Stimulated activated CD8-positive, alpha-beta memory T cell treated with anti-CD3 and anti-CD28 coated beads, Interleukin-7, amount 100 ng/mL, for 1 hour (primary cell): ENCODE results near the gene TMEM45B.
"Not testable (repeated sequence)": the region's sequence is repeated elsewhere in the genome, so short reads cannot be mapped to it uniquely, and the experiment has no call there.

Source experiments
- DNase-seq, 2 donors: peaks; one replicate each; pipeline ENCODE4 v3.0.0-alpha.2; 2020; ENCODE audit warnings: low read depth in 2 of 2

The TMEM45B gene

DNA sequence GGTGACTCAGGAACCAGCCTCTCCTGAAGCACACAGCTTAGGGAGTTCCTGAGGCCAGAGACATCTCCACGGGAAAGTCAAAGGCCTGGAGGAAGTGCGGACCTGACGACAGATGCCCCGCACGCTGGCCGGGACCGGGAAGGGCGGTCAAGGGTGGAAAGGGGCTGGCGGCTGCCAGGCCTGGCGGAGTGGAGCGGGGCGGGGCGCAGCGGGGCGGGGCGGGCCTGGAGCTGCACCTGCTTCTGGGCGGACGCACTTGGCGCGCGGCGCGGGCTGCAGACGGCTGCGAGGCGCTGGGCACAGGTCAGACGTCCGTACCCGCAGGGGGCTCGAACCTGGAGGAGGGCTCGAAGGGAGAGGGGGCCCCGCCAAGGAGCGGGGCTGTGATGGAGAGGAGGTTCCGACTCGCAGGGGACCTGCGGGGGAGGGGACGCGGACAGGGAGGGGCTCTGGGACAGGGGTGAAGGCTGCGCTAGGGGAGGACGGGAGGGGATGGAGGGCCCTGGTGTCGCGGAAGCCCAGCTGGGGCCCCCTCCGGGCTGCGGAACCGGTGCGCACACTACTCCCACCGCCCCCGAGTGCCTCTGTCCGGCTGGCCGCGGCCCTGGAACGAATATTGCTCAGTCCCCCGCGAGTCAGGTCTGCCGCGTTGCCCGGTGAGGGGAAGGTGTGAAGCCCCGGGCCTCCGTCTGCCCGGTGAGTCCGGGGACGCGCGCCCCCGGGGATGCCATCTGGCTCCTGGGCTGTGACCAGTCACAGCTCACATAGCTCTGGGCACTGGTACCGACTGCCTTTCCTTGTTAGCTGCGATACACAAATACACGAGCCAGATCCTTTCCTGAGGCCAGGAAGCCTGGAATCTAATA, at the start of gene TMEM45B:
TSS of gene TMEM45B (plus strand) at position 253 of the 866 bp plus-strand sequence. CDS start 36,635 bp downstream, outside the sequence.
- no peak for DNase-seq

DNA sequence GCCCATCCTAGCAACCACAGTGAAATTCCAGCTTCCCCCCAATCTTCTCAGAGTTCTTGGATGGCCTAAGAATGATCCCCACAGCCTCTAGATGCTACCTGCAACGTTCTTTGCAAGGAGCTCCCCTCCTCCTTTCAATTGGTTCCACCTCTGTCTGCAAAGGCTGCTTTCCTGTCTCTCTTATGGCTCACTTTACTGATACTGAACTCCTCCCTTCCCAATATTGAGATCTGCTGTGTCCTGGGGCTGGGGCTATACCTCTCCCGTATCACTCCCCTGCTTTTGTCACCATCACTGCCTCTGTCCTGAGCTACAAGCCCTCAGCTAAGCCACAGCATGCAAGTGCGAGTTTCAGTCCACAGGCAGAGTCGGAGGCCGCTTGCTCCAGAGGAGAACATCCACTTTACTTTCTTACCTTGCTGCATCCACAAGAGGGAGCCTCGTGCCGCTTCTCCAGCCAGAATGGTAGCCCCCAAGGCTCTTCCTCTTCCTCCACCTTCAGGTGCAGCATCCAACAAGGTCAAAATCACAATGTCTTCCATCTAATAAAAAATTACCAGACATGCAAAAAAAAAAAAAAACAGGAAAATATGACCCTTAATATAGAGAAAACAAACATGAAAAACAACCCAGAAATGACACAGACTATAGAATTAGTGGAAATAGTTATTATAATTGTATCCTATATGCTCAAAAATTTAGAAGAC, 48.6 kb upstream of the TMEM45B start:
- no peak for DNase-seq

- no peak for DNase-seq
Measured at GRCh38 chr11:129767827-129768226, 47.8 kb upstream of the TMEM45B start.

DNA sequence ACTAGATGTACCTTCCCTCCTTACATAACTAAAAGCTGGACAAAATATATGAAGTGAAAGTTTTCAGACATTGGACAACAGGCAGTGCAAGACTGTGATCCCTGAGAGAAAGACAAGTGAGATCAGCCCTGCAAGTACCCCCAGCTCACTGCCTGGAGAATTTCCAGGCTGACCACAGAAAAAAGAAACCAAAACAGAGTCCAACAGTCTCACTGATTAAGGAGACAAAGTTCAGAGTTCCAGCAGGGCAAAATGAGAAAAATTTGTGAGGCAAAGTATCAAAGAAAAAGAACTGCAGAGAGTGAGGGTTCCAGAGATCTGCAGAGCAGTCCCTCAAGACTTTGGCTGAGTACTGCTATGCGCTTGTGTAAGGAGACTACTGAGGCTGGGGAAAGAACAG, 47.3 kb upstream of the TMEM45B start:
- no peak for DNase-seq

GRCh38 chr11:129769059-129769458, 46.6 kb upstream of the TMEM45B start:
- no peak for DNase-seq

GRCh38 chr11:129770993-129771392, 44.7 kb upstream of the TMEM45B start:
- no peak for DNase-seq

GRCh38 chr11:129771456-129771855, 44.2 kb upstream of the TMEM45B start:
- not testable (repeated sequence) for DNase-seq

GRCh38 chr11:129778877-129779276, 36.8 kb upstream of the TMEM45B start:
- DNase-seq, result no peak

DNA sequence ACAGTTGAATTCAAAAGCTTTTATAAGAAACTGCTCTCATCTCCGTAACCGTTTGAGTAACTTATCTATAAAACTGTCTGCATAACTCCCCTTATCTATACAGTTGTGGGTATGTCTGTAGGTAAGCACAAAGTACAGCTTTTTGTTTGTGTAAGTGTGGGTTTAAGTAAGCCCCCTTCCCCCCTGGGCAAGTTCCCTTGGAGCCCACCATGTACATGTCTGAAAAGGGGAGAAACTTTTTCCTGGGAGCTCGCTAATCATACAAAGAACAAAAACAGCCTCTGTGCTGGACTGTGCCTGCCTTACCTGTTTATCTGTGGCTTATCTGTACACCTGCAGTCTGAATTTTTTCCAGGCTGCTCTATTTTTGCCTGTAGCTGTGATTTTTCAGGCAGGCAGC, 36.3 kb upstream of the TMEM45B start:
- DNase-seq, result no peak

DNA sequence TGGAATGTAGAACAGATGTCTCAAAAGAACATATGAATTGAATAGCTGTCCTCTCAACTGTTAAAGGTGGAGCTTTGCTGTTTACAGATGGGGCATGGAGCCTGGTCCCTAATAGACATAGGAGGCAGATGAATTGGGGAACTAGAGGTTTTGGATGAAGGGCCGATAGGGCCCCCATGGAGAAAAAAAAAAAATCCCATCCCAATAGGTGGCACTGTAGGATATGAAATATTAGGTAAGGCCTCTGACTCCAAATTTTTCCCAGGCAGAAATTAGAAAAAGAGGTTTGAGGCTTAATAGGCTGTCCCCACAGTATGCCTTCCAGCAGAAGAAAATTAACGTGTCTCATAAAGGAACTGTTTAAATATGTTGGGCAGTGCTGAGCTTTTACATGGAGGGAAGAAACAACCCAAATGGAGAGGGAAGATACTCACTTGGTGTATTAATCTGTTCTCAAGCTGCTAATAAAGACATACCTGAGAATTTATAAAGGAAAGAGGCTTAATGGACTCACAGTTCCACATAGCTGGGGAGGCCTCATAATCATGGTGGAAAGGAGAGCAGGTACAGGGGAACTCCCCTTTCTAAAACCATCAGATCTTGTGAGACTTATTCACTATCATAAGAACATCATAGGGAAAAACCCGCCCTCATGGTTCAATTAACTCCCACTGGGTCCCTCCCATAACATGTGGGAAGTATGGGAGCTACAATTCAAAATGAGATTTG, 30.1 kb upstream of the TMEM45B start:
- no peak for DNase-seq

DNA sequence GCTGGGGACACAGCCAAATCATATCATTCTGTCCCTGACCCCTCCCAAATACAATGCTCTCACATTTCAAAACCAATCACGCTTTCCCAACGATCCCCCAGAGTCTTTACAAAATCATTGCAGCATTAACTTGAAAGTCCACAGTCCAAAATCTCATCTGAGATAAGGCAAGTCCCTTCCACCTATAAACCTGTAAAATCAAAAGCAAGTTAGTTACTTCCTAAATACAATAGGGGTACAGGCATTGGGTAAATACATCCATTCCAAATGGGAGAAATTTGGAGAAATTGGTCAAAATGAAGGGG, 29.6 kb upstream of the TMEM45B start:
- DNase-seq, result not testable (repeated sequence)

GRCh38 chr11:129787532-129788155, 28.0 kb upstream of the TMEM45B start:
- no peak for DNase-seq

DNA sequence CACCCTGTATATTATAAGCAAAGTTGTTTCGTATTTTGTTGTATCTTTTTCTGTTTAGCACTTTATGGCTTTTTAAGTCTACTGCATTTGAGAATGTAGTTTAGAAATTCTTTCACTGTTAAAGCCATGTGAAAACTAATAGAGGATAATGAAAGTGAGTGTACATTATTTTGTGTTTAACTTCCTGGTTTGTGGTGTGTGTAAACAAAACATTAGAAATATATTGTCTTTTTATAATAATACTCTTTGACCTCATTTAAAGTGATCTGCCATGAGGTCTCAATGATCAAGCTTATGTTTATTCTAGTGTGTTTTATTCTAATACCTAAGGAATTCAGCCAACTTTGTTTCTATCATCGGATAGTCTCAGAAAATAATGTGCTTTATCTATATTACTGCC, 27.4 kb upstream of the TMEM45B start:
- no peak for DNase-seq

- DNase-seq, result no peak
Measured at GRCh38 chr11:129790106-129790505, 25.5 kb upstream of the TMEM45B start.

GRCh38 chr11:129791515-129791914, 24.1 kb upstream of the TMEM45B start:
- no peak for DNase-seq

DNA sequence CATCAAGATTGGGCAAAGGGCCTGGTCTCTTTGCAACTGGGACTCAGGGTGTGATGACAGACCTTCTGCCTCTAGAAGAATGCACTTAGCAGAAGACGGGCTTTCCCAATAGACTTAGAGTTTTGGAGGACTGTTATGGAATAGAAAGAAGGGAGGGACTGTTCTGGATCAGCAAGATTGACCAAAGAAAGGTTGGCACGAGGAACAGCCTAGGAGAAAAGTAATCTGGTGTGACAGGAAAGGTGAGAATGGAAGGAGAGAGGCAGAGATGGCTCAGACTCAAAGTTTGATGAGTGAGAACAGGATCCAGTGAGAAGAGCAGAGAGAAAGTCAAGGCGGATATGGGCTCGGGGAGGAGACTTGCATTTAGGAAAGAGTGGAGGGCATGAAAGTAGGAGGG, 23.0 kb upstream of the TMEM45B start:
- DNase-seq, result no peak

DNA sequence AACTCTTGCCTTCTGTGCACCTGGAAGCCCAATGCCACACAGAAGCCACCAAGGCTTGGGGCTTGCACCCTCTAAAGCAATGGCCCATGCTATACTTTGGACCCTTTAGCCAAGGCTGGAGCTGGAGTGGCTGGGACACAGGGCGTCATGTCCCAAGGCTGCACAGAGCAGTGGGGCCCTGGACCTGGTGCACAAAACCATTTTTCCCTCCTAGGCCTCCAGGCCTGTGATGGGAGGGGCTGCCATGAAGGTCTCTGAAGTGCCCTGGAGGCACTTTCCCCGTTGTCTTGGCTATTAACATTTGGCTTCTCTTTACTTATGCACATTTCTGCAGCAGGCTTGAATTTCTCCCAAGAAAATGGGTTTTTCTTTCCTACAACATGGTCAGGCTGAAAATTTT, 20.6 kb upstream of the TMEM45B start:
- DNase-seq, result no peak

DNA sequence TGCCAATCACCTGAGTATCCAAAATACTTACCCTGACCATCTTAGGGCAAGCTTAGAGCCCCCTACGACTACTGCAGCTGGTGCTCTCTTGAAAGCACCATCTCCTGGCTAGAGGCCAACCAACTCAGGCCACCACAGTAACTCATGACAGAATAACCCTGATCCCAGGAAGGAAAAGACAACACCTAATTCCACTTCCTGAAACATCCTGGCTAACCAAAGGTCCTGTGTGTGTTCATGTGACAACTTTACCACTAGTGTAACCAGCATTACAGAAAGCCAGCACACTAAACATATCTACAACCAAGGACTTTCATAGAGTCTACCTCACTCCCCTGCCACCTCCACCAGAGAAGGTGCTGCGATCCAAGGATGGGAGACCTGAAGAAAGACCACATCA, 17.4 kb upstream of the TMEM45B start:
- no peak for DNase-seq

DNA sequence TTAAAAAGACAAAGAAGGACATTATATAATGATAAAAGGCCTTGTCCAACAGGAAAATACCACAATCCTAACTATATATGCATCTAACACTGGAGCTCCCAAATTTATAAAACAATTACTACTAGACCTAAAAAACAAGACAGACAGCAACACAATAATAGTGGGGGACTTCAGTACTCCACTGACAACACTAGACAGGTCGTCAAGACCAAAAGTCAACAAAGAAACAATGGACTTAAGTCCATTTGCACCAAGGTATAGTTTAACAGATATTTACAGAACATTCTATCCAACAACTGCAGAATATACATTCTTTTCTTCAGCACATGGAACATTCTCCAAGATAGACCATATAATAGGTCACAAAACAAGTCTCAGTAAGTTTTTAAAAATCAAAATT, 15.5 kb upstream of the TMEM45B start:
- DNase-seq, result not testable (repeated sequence)

GRCh38 chr11:129800655-129801054, 15.0 kb upstream of the TMEM45B start:
- no peak for DNase-seq

DNA sequence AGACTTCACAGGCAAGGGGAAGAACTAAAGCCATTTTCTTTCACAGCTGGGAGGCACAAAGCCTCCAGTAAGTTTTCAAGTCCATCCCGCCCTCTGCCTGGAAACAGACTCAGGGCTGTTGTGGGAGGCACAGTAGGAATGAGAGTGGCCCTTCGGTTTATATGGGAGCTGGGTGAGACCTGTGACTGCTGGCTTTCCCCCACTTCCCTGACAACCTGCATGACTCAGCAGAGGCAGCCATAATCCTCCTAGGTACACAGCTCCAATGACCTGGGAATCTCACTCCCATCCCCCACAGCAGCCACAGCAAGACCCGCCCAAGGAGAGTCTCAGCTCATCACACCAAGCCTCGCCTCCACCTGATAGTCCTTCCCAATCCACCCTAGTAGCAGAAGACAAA, 12.1 kb upstream of the TMEM45B start:
- DNase-seq, result no peak

DNA sequence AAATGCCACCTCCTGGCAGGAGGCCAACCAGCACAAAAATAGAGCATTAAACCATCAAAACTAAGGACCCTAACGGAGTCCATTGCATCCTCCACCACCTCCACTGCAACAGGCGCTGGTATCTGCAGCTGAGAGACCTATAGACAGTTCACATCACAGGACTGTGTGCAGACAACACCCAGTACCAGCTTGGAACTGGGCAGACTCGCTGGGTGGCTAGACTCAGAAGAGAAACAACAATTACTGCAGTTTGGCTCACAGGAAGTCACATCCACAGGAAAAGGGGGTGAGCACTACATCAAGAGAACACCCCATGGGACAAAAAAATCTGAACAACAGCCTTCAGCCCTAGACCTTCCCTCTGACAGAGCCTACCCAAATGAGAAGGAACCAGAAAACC, 11.6 kb upstream of the TMEM45B start:
- no peak for DNase-seq
